ENCODE data around the gene ADAMTS19.

GRCh38 chr5:129746876-129747275 lies 286.8 kb downstream of the ADAMTS19 start:
- TF ChIP-seq POLR2A (IDR thresholded peaks at IDR 0.05; ENCODE audit: low read depth, low read length), result no peak
- TF ChIP-seq POLR2AphosphoS5 (IDR thresholded peaks at IDR 0.05; ENCODE audit: low read depth, low read length), result no peak
- no peak for TF ChIP-seq TAF1 (IDR thresholded peaks at IDR 0.05; ENCODE audit: borderline replicate concordance, low read depth, low read length)

Measured in GM12892 (cell line).